Breast epithelium (tissue), 3 donors: ENCODE measurements around the gene CMTM7.

Source experiments
- CTCF ChIP-seq, 3 donors: fragments of 450-650 bp; IDR thresholded peaks; one replicate each; pipeline ENCODE4 v1.5.1; 2016 to 2017; ENCODE audit warnings: antibody characterized with exemption in 3 of 3, mild to moderate bottlenecking in 3 of 3, moderate library complexity in 3 of 3
- POLR2A ChIP-seq: fragments of 450-650 bp; IDR thresholded peaks from one replicate; pipeline ENCODE4 v1.6.1; 2016; ENCODE audit warnings: antibody characterized with exemption, mild to moderate bottlenecking, moderate library complexity
- POLR2AphosphoS5 ChIP-seq, 3 donors: sonication (generic); formaldehyde crosslinking; IDR thresholded peaks; one replicate each; pipeline ENCODE4 v1.6.1; 2017; ENCODE audit warnings: antibody characterized with exemption in 3 of 3

GRCh38 chr3:32349184-32349583 lies 42.5 kb upstream of the CMTM7 start:
- TF ChIP-seq CTCF (IDR thresholded peaks at IDR 0.05) (no peak), POLR2AphosphoS5 (IDR thresholded peaks at IDR 0.05) (no peak), POLR2A (no peak)
